ENCODE measurements around the gene OAS1.
"Not testable (repeated sequence)": the region's sequence is repeated elsewhere in the genome, so short reads cannot be mapped to it uniquely, and the experiment has no call there.

Gene OAS1

GRCh38 chr12:112905451-112906089 is 1.2 kb upstream of the OAS1 start:
- no peak overlapping the region for H3K4me3 ChIP-seq (ENCODE audit: low read depth, low read length)
- TF ChIP-seq, protein P1, sequence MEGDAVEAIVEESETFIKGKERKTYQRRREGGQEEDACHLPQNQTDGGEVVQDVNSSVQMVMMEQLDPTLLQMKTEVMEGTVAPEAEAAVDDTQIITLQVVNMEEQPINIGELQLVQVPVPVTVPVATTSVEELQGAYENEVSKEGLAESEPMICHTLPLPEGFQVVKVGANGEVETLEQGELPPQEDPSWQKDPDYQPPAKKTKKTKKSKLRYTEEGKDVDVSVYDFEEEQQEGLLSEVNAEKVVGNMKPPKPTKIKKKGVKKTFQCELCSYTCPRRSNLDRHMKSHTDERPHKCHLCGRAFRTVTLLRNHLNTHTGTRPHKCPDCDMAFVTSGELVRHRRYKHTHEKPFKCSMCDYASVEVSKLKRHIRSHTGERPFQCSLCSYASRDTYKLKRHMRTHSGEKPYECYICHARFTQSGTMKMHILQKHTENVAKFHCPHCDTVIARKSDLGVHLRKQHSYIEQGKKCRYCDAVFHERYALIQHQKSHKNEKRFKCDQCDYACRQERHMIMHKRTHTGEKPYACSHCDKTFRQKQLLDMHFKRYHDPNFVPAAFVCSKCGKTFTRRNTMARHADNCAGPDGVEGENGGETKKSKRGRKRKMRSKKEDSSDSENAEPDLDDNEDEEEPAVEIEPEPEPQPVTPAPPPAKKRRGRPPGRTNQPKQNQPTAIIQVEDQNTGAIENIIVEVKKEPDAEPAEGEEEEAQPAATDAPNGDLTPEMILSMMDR (IDR thresholded peaks at IDR 0.05; ENCODE audit: insufficient read depth, low read length, missing control alignments): no peak
- ChIA-PET CTCF (interaction anchor here (0.9 kb wide), 1 partner anchor 143 kb away, joined by 3 read pairs; no protein-coding TSS in a partner anchor), POLR2A (no interaction called here)
- DNase-seq (ENCODE audit: low read depth, low spot score): no peak

DNA sequence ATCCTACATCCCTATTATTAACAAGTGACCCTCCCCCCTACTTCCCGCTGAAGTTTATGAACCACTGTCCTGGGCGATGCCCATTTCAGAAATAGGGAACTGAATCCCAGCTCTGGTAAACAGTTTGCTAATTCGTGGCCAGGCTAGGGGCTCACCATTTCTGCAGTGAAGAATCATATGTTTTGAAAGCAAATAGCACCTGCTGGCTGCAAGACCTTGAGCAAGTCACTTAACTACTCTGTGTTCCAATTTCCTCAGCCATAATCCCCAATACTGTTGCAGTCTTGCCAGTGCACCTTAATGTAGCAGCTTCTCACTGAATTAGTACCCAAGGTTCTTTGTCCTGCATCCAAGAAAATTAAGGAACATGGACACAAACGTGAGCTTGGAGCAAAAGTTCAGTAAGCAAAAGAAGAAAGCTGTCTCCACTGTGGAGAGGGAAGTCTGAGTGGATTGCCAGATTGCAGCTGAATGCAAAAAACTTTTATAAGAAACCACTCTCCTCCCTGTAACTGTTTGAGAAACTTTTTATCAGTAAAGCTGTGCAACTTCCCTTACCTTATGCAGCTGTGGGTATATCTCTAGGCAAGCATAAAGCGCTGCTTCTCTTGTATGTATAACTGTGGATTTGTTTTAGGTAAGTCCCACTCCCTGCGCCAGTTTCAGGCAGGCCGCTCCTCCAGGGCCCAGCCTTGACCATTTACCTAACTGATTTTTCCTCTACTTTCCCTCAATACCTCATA is 824 bp downstream of the OAS1 start:
- POLR2A ChIA-PET: no interaction called here
- CTCF ChIA-PET: no interaction called here
- DNase-seq (ENCODE audit: low read depth, low spot score): no peak

DNA sequence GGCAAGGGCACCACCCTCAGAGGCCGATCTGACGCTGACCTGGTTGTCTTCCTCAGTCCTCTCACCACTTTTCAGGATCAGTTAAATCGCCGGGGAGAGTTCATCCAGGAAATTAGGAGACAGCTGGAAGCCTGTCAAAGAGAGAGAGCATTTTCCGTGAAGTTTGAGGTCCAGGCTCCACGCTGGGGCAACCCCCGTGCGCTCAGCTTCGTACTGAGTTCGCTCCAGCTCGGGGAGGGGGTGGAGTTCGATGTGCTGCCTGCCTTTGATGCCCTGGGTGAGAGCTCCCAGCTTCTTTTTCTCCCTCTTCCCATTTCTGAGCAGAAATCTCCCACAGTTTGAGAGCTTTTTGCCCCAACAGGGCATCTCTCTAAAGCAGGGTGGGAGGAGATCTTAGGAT is 1.8 kb downstream of the OAS1 start:
- CTCF ChIA-PET: no interaction called here
- H3K4me3 ChIP-seq (ENCODE audit: low read depth, low read length): no peak overlapping the region
- TF ChIP-seq, protein P1 (IDR thresholded peaks at IDR 0.05; ENCODE audit: insufficient read depth, low read length, missing control alignments): no peak
- POLR2A ChIA-PET: no interaction called here
- DNase-seq (ENCODE audit: low read depth, low spot score): no peak

More for the DNA sequence above, 824 bp downstream of the OAS1 start:
- TF ChIP-seq, protein P1 (IDR thresholded peaks at IDR 0.05; ENCODE audit: insufficient read depth, low read length, missing control alignments): no peak
- H3K4me3 ChIP-seq (ENCODE audit: low read depth, low read length): no peak overlapping the region

GRCh38 chr12:112909693-112910092 is 2.9 kb downstream of the OAS1 start:
- H3K4me3 ChIP-seq (ENCODE audit: low read depth, low read length): no peak overlapping the region
- ChIA-PET POLR2A (no interaction called here), CTCF (no interaction called here)
- TF ChIP-seq, protein P1 (IDR thresholded peaks at IDR 0.05; ENCODE audit: insufficient read depth, low read length, missing control alignments): no peak
- no peak for DNase-seq (ENCODE audit: low read depth, low spot score)

DNA sequence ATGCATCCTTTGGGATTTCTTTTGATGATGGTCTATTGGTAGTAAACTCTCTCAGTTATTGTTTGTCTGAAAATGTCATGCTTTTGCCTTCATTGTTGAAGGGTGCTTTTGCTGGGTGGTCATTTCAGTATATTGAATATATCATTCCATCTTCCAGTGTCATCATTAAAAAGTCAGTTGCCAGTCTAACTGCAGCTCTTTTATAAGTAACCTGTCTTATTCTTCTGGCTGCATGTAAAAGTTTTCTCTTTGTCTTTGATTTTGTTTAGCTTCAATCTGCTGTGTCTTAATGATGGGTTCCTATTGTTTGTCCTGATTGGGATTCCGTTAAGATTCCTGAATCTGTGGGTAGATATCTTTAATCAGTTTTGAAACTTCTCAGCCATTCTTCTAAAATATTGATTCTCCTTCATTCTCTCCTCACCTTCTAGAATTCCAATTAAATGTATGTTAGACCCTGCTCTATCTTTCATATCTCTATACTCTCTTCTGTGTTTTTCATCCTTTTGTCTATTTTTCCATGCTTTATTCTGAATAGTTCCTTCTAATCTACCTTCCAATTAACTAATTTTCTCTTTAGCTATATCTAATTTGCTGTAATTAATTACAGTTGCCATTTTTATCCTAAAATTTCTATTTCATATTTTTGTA is 6.4 kb downstream of the OAS1 start:
- ChIA-PET POLR2A (no interaction called here), CTCF (no interaction called here)
- no peak overlapping the region for H3K4me3 ChIP-seq (ENCODE audit: low read depth, low read length)
- DNase-seq (ENCODE audit: low read depth, low spot score): no peak
- TF ChIP-seq, protein P1 (IDR thresholded peaks at IDR 0.05; ENCODE audit: insufficient read depth, low read length, missing control alignments): no peak

DNA sequence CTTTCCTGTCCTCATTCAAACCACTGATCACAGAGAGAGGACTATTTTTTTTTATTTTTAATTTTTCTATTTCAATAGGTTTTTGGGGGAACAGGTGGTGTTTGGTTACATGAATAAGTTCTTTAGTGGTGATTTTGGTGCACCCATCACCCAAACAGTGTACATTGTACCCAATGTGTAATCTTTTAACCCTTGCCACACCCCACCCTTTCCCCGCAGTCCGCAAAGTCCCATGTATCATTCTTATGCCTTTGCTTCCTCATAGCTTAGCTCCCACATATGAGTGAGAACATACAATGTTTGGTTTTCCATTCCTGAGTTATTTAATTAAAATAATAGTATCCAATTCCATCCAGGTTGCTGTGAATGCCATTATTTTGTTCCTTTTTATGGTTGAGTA is 7.1 kb downstream of the OAS1 start:
- DNase-seq (ENCODE audit: low read depth, low spot score); H3K4me3 ChIP-seq (ENCODE audit: low read depth, low read length); CTCF ChIA-PET; POLR2A ChIA-PET: not testable (repeated sequence)

Measured in AG04449 (cell line).